DMS53 treated with DMSO at 0.1 percent for 48 hours (cell line): ENCODE data around the gene CEP70.
A peak's percentile ranks its signal among the peaks of the same experiment; 100 is the strongest.
"Not testable (repeated sequence)": the region's sequence is repeated elsewhere in the genome, so short reads cannot be mapped to it uniquely, and the experiment has no call there.

ENCODE experiments used
- DNase-seq: peaks from one replicate; lab custom pipeline; 2025; ENCODE audit not compliant: unreplicated experiment; lab: John Stamatoyannopoulos, UW

The CEP70 gene

GRCh38 chr3:138513090-138513843, 80.8 kb downstream of the CEP70 start:
- DNase-seq, result no peak

GRCh38 chr3:138511945-138512344, 82.1 kb downstream of the CEP70 start:
- DNase-seq, result no peak

GRCh38 chr3:138509586-138509985, 84.5 kb downstream of the CEP70 start:
- DNase-seq, result no peak

DNA sequence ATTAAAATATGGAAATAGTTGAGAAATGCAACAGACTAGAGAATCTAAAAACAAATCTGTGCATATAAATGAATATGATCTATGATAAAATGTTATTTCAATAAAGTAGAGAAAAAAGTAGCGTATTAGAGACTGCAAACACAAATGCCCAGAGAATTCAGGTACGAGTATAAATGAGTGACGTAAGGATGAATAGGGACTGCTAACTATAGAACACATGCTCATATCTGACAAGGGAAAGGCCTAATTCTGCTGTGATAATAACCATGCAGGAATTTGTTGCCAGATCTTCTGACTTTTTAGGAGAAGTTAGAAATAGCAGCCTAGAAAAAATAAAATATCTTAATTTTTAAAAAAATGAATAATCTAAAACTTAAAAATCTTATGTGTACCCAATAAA, 86.5 kb downstream of the CEP70 start:
- no peak for DNase-seq

GRCh38 chr3:138498991-138499390, 95.1 kb downstream of the CEP70 start:
- no peak for DNase-seq

GRCh38 chr3:138497851-138498250, 96.2 kb downstream of the CEP70 start:
- DNase-seq, result no peak

- no peak for DNase-seq
These were observed 97.0 kb downstream of the CEP70 start for GRCh38 chr3:138497021-138497420.

- no peak for DNase-seq
These were observed 97.6 kb downstream of the CEP70 start for GRCh38 chr3:138496436-138496835.

GRCh38 chr3:138495638-138496037, 98.4 kb downstream of the CEP70 start:
- DNase-seq, result not testable (repeated sequence)

- no peak for DNase-seq
These were observed 99.5 kb downstream of the CEP70 start for GRCh38 chr3:138494607-138494929.

DNA sequence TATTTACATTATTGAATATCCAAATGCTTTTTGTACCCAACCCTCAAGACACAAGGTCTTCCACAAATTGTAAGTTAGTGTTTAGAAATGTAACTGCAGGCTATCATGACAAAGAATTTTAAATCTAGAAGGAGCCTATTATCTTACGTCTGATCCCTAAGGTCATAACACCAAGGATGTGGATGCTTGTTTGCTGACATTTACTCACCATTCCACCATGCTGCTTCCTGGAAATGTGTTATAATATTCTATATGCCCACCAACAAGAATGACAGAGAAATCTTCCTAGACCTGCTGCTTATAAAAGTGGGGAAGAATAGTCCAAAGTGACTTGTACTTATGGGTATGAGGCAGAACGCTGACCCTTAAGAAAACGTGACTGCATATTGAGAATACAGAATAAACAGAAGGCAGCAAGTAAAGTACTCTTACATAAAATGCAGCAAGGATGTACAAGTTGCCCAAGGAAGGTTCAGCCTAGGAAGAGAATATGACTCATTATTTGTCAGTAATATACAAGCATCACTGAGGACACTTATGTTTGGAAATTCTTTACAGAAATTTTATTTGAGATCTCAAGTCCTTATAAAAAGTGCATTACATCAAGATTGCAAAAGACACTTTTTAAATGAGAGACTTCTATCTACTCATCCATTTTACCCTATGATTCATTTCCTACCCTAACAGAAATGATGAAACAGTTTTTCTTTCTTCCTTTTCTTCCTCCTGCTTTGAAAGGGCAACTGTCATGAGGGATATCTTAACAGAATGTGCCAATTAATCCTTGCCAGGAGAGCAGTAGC, 100.1 kb downstream of the CEP70 start:
- no peak for DNase-seq

DNA sequence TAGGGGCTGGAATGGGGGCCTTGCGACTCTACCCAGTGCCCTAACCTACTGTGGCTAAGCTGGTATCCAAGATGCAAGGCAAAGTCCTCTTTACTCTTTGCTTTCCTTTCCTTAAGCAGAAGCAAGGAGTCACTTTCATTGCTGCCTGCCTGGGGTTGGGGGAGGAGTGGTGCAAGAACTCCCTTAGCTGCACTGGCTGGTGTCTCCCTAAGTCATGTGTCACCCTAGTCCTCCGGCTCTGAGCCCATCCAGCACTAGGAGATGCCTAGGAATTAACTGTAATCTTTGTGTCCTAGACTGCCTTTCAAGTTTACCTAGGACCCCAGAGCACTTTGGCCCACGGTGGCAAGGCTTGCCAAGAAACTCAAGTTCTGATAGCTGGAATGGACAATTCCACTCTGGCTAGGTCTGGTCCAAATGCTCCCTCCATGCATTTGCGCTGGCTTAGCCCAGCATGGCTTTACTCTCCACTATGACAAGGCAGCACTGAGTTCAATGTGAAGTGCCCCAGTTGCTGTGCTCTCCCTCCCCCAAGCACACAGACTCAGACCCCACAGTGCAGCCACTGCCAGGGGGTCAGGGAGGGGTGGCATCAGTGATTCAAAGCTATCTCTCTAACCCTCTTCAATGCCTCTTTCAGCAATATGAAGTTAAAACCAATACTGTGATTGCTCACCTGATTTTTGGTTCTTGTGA, 100.9 kb downstream of the CEP70 start:
- DNase-seq, result no peak

- no peak for DNase-seq
These were observed 102.1 kb downstream of the CEP70 start for GRCh38 chr3:138491971-138492370.

GRCh38 chr3:138486580-138486979, 107.5 kb downstream of the CEP70 start:
- DNase-seq, result not testable (repeated sequence)

GRCh38 chr3:138484672-138485071, 109.4 kb downstream of the CEP70 start:
- DNase-seq, result not testable (repeated sequence)

DNA sequence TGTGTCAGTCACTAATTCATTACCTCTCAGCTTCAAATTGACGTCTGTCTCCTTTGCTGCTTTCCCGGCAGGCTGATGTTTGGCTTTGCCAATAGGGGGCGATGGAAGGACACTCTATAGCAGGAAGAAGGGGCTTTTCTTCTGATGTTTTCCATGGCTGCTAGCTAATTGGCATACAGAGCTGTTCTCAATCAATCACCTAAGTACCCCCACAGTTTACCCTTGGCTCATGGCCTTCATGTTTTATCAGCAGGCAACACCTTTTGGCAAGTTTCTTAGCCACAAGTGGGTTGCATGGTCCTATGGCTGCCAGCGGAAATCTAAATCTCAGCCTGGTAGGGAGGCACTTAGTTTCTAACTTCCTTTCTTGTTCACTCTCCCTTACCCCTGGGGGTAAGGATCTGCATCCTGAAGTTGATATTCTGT, 114.6 kb downstream of the CEP70 start:
- DNase-seq, result peak; percentile 10

DNA sequence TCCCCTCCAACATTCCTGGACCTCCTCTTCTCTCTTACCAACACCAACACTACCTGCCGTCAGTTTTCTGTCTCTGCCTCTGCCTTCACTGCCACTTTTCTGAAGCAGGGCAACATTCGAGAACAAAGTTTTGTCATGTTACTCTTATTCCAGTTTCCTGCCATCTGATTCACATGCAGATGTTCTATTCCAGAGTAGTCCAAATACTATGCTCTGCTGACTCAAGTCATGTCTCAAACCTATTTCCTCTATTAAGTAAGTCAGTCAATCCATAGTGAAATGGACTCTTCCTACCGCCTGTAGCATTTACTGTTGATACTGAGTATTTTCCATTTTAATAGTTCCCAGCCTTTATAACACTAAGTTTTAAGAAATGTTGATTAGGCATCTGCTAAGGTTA, 116.3 kb downstream of the CEP70 start:
- no peak for DNase-seq

GRCh38 chr3:138477120-138477519, 116.9 kb downstream of the CEP70 start:
- no peak for DNase-seq

DNA sequence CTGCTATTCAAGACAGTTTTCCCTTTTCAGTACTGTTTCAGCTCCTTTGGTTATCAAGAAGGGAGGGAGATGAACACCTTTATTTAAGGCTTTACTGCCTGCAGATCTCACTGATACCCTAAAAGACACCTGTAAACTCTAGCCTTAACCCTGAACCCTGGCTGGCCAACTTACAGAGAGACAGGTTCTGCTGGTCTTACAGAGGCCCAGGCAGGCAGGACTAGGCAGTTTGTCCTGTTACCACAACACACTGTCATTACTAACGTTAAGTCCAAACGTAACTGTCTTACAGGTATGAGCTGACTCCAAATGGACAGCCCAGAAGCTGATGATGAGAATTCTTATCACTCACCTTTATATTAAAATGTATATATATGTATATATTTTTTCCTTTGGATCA, 117.5 kb downstream of the CEP70 start:
- DNase-seq, result no peak

DNA sequence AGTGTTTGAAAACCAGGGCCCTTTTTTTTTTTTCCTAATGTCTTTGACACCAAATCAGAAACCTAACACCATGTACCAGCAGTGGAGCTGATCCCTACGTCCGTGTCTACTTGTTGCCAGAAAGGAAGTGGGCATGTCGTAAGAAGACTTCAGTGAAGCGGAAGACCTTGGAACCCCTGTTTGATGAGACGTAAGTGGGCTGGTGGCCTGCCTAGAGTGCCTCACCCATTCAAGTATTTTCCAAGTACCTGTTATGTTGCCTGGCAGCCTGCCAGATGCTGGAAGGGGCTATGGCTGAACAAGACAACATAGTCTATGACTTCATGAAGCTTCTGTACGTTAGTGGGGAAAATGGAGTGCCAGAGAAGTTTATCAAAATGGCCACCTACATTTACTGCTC, 119.9 kb downstream of the CEP70 start:
- no peak for DNase-seq

DNA sequence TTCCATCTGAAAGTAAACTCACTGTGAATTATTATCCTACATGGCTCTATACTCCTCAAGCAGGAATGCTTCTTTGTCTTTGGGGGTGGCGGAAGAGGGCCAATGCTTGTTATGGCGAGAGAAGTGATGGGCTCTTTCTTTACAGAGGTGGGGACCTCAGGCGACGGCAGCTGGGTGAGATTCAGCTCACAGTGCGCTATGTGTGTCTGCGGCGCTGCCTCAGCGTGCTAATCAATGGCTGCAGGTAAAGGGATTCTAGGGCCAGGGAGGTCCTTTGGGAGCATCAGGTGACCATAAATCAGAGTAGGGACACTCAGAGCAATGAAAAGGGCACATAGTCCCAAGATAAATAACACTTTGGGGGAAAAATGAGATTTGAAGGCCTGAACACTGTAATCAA, 120.7 kb downstream of the CEP70 start:
- no peak for DNase-seq
